ENCODE data around the gene SLC24A1. TPM values are rescaled to one million over a fixed set of nuclear protein-coding genes. Genes with fewer than 3 reads are reported as not detected.

Gene SLC24A1
- total and polyA plus RNA-seq, 8 donors = 8.3 to 29.1 (median 26.6) TPM

GRCh38 chr15:65623103-65623502, 1.4 kb downstream of the SLC24A1 start:
- ATAC-seq (no peak), DNase-seq (no peak)
- Histone ChIP-seq H3K9me3 (no peaks in the 10 kb centered on the region), H3K4me1 (no peaks in the 10 kb centered on the region), H3K4me3 (no peak overlapping the region), H3K36me3 (peaks cover 0 to 19% of the 10 kb centered on the region in 2 donors), H3K27ac (no peak overlapping the region), H3K27me3 (no peaks in the 10 kb centered on the region)
- TF ChIP-seq CTCF (IDR thresholded peaks at IDR 0.05) = no peak
- intact Hi-C loops (cut with DNase I) = no loop called here

- Histone ChIP-seq H3K27me3 (no peaks in the 10 kb centered on the region), H3K4me3 (no peak overlapping the region), H3K9me3 (no peaks in the 10 kb centered on the region), H3K36me3 (peaks cover 0 to 19% of the 10 kb centered on the region in 2 donors), H3K4me1 (no peaks in the 10 kb centered on the region), H3K27ac (no peak overlapping the region)
- ATAC-seq = no peak
- intact Hi-C loops (cut with DNase I) = no loop called here
- TF ChIP-seq CTCF (IDR thresholded peaks at IDR 0.05) = no peak
- DNase-seq = no peak
Measured at GRCh38 chr15:65626856-65627255, 5.1 kb downstream of the SLC24A1 start.

GRCh38 chr15:65629548-65629947, 7.8 kb downstream of the SLC24A1 start:
- no peak for ATAC-seq
- no peaks in the 10 kb centered on the region for H3K27me3 ChIP-seq
- no peak overlapping the region for H3K27ac ChIP-seq
- H3K4me3 ChIP-seq = no peak overlapping the region
- H3K4me1 ChIP-seq = no peaks in the 10 kb centered on the region
- TF ChIP-seq CTCF (IDR thresholded peaks at IDR 0.05) = no peak
- H3K36me3 ChIP-seq = peaks cover 0 to 19% of the 10 kb centered on the region in 2 donors
- intact Hi-C loops (cut with DNase I) = no loop called here
- no peaks in the 10 kb centered on the region for H3K9me3 ChIP-seq
- no peak for DNase-seq

GRCh38 chr15:65630760-65631159, 9.0 kb downstream of the SLC24A1 start:
- H3K9me3 ChIP-seq = no peaks in the 10 kb centered on the region
- H3K4me1 ChIP-seq = no peaks in the 10 kb centered on the region
- H3K4me3 ChIP-seq = no peak overlapping the region
- no peak for DNase-seq
- no peak for ATAC-seq
- H3K27ac ChIP-seq = no peak overlapping the region
- no peak for TF ChIP-seq CTCF (IDR thresholded peaks at IDR 0.05)
- intact Hi-C loops (cut with DNase I) = loop anchor here in 1 of 2 donors (10.0 kb wide), 1 partner anchor 224 kb away; no protein-coding TSS in a partner anchor
- peaks cover 0 to 9% of the 10 kb centered on the region in 2 donors for H3K36me3 ChIP-seq
- H3K27me3 ChIP-seq = no peaks in the 10 kb centered on the region

- Histone ChIP-seq H3K4me3 (no peak overlapping the region), H3K9me3 (no peaks in the 10 kb centered on the region), H3K27ac (no peak overlapping the region), H3K27me3 (no peaks in the 10 kb centered on the region), H3K4me1 (no peaks in the 10 kb centered on the region), H3K36me3 (peaks cover 0 to 4% of the 10 kb centered on the region in 2 donors)
- intact Hi-C loops (cut with DNase I) = loop anchor here in 1 of 2 donors (10.0 kb wide), 1 partner anchor 223 kb away; no protein-coding TSS in a partner anchor
- no peak for DNase-seq
- ATAC-seq = no peak
- no peak for TF ChIP-seq CTCF (IDR thresholded peaks at IDR 0.05)
Measured at GRCh38 chr15:65631503-65631902, 9.8 kb downstream of the SLC24A1 start.

Measured in left lung (tissue), 10 donors.